HAP-1 (cell line): ENCODE results near the gene PPP1R3C.

ENCODE experiments used
- DNase-seq, 2 experiments: peaks; one replicate each; pipeline ENCODE4 v3.0.0-alpha.2; 2016 to 2020; ENCODE audit warnings: low spot score in 2 of 2
- H3K27me3 ChIP-seq: fragments of 250-450 bp; sonication (Bioruptor Pico); 2 replicates; pipeline ENCODE4 v1.5.1; 2020; ENCODE audit warnings: low read depth, mild to moderate bottlenecking, moderate library complexity
- H3K36me3 ChIP-seq: fragments of 250-450 bp; sonication (Bioruptor Pico); replicated peaks from 2 replicates; pipeline ENCODE4 v1.5.1; 2020; ENCODE audit warnings: mild to moderate bottlenecking
- H3K4me1 ChIP-seq: fragments of 250-450 bp; sonication (Bioruptor Pico); 2 replicates; pipeline ENCODE4 v1.5.1; 2020; ENCODE audit warnings: mild to moderate bottlenecking
- H3K4me3 ChIP-seq: fragments of 250-450 bp; sonication (Bioruptor Pico); 2 replicates; pipeline ENCODE4 v1.5.1; 2020; ENCODE audit warnings: mild to moderate bottlenecking, moderate library complexity
- H3K9me3 ChIP-seq: fragments of 250-450 bp; sonication (Bioruptor Pico); 2 replicates; pipeline ENCODE4 v1.5.1; 2020; ENCODE audit warnings: mild to moderate bottlenecking, moderate library complexity
- in situ Hi-C: fragments of 300-500 bp; cut with MboI; formaldehyde crosslinking; loops from 3 replicates; pipeline ENCODE4 v1.14.3; 2020; ENCODE audit warnings: low sequenced_read_pairs, inconsistent platforms, mixed read lengths

Gene PPP1R3C

GRCh38 chr10:91589015-91589657, 43.7 kb downstream of the PPP1R3C start:
- DNase-seq, result no peak
- no peaks in the 10 kb centered on the region for H3K36me3 ChIP-seq
- H3K4me3 ChIP-seq, result no peak overlapping the region
- no peaks in the 10 kb centered on the region for H3K4me1 ChIP-seq
- H3K9me3 ChIP-seq, result no peaks in the 10 kb centered on the region
- H3K27me3 ChIP-seq, result no peaks in the 10 kb centered on the region
- in situ Hi-C loops, result no loop called here

GRCh38 chr10:91587710-91588638, 44.9 kb downstream of the PPP1R3C start:
- in situ Hi-C loops, result no loop called here
- no peaks in the 10 kb centered on the region for H3K27me3 ChIP-seq
- no peaks in the 10 kb centered on the region for H3K36me3 ChIP-seq
- no peak for DNase-seq
- no peaks in the 10 kb centered on the region for H3K4me1 ChIP-seq
- no peaks in the 10 kb centered on the region for H3K9me3 ChIP-seq
- no peak overlapping the region for H3K4me3 ChIP-seq

- no peak overlapping the region for H3K4me3 ChIP-seq
- H3K9me3 ChIP-seq, result peaks cover 2% of the 10 kb centered on the region; the same call in 1 of the 2 replicates
- H3K4me1 ChIP-seq, result no peaks in the 10 kb centered on the region
- H3K27me3 ChIP-seq, result no peaks in the 10 kb centered on the region
- in situ Hi-C loops, result no loop called here
- H3K36me3 ChIP-seq, result no peaks in the 10 kb centered on the region
- no peak for DNase-seq
These were observed 50.7 kb downstream of the PPP1R3C start for GRCh38 chr10:91582153-91582554.

GRCh38 chr10:91579329-91579985, 53.4 kb downstream of the PPP1R3C start:
- in situ Hi-C loops, result no loop called here
- H3K4me3 ChIP-seq, result no peak overlapping the region
- peaks cover 2% of the 10 kb centered on the region; the same call in 1 of the 2 replicates for H3K9me3 ChIP-seq
- H3K27me3 ChIP-seq, result no peaks in the 10 kb centered on the region
- H3K36me3 ChIP-seq, result no peaks in the 10 kb centered on the region
- H3K4me1 ChIP-seq, result no peaks in the 10 kb centered on the region
- no peak for DNase-seq
